GM18502 (cell line): ENCODE results near the gene KEL.

Experiments used
- ATAC-seq: cut with Tn5 transposase; IDR thresholded peaks from one replicate; pipeline ENCODE4 v1.9.1; 2021; ENCODE audit warnings: mild to moderate bottlenecking; ENCODE audit not compliant: unreplicated experiment, poor library complexity

KEL gene

DNA sequence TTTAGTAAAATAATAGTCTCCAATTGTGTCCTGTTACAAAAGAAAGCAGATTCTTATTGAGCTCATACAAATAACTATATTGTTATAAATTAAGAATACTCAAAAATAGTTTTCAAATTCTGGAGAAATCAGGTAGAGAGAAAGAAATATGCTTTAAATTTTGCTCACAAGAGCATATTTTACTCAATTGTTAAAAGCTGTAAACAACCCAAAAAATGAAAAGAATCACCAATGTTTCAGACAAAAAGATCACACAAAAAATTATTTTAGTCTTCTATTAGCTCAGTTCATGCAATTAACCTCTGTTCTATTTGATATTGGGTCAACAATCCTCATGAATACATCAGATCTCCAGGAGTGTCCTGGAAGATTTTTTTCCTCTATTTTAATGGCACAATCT lies 58.0 kb downstream of the KEL start:
- no peak for ATAC-seq

DNA sequence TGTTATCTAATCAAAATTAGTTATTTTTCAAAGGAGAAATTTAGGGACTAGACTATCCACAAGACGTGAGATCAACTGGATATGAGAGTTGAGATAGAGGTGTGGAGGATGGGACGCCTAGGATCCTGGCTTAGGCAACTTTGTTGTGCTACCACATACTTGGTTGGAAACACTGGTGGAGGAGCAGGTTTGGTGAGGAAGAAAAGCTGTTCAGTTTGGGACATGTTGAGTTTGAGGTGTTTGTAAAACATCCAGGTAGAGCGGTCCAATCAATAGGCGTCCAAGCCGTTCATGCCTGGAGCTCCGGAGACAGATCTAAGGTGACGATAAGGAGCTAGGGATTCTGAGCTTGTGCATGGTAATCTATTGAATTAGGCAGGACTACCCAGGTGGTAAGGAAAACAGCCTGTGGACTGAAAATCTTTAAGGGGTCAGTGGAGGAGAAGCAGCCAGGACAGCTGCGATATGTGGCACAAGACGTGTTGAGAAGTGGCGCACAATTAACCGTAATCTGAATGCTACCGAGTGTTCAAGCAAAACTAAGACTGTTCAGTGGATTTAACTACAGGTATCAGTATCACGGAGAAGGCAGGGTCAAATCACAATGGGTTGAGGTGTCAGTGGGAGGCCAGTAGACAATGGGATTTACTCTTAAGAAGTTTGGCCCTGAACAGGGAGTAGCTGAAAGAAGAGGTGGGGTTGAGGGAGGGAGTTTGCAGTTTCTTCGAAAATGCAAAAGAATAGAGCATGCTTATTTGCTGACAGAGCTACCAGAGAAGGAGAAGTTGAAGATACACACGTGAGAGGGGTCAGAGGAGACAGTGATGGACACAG lies 60.5 kb downstream of the KEL start:
- no peak for ATAC-seq

DNA sequence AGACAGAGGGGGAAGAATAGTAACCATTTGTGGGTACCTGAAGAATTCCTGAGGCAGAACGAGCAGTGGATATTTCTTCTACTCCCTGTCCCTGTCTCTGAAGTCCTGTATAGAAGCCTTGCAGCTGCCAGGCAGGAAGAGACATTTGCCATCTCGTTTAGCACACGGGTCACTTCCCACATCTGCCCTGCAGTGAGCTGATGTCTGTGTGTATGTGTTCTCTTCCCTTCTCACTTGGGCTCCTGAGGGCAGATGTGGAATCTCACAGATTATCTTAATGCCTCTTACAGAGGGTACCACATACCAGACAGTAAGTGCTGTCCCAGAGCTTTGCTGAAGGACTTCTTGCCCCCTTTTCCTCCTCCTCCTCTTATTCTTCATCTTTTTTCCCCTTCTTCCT lies 62.5 kb downstream of the KEL start:
- ATAC-seq = no peak

DNA sequence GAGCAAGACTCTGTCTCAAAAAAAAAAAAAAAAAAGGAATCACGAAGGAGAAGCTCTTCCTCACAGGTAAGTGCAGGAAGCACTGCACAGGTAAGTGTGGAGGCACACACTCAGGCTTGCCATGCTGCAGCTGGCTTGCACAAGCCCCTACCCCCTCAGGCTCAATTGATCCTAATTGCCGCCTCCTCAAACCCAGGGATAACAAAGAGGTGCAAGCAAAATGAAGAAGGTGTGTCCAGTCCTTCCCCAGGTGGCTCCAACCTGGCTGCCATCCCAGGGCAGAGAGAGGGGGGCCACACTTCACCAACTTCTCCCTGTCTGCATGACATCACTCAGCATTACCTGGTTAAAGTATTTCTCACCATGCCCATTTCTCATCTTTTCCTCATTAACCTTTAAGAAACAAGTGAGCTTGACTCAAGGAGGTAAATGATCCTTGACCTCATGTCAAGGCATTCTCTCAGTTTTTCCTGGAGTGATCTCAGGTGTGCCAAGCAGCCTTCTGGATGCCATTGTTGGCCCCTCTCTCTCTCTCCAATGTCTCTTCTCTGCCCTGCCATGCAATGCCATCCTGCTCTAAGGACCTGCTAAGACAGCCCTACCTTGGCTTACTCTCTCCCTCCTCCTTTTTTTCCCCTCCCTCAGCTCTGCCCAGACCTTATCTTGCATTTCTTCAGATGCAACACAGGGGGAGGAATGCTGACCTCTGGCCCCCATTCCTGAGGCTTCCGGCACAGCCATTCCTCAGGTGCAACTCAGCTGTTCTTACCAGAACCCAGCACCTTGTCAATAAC lies 63.6 kb downstream of the KEL start:
- no peak for ATAC-seq

DNA sequence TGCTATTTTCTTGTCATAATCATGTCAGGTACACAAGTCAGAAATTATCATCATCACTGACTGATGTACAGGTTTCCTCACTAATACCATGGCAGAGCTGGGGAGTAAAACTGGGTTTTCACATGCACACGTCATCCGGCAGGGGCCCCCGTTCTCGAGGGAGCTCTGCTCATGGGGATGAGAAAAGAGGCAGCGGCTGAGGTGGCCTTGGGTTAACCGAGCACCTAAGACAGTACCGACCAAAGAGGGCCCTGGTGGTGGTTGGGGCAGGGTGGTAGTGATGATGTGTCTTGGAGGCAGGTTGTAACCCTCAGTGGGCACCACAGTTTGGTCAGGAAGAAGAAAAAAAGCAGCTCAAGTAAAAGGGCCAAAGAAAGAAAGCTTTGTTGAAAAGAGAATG lies 64.5 kb downstream of the KEL start:
- ATAC-seq = no peak

DNA sequence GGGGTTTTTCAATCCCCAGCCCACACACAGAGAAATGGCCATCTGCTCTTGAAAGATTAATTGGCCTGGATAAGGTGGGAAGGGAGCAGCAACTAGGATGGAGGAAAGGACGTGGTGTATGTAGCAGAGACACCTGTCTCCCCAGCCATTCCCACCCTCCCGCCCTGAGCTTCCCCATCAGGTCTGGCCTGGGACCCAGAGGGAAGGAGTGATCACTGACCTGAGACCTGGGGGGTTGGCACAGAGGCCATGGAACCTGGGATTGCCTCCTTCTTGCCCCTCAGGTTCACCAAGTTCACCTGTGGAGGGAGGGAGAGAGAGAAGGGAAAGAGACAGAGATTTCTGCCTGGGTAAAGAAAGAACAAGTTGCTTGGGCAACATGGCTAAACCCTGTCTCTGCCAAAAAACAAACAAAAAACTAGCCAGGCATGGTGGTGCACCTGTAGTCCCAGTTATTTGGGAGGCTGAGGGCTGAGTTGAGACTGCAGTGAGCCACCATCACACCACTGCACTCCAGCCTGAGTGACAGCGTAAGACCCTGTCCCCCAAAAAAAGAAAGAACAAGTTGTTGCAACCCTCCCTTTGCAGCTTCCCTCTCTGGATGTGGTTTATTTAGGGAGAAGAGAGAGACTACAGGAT lies 65.3 kb downstream of the KEL start:
- ATAC-seq = no peak

DNA sequence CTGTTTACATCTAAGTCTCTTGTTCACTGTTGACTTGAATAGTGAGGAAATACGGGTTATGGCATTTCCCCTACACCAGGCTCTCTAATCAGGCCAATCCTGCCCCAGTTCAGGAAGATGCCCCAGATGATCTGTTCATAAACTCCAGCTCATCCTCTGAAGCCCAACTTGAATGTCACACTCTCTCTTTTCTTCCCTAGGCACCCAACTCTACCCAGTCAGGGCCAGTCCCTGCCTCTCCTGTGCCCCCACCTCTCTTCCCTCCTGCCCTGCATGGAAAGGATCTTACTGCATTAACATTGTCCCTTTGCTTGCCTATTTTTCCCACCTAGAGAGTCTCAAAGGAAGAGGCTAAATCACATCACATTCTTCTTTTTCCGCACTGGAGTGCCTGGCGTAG lies 66.0 kb downstream of the KEL start:
- ATAC-seq = no peak

DNA sequence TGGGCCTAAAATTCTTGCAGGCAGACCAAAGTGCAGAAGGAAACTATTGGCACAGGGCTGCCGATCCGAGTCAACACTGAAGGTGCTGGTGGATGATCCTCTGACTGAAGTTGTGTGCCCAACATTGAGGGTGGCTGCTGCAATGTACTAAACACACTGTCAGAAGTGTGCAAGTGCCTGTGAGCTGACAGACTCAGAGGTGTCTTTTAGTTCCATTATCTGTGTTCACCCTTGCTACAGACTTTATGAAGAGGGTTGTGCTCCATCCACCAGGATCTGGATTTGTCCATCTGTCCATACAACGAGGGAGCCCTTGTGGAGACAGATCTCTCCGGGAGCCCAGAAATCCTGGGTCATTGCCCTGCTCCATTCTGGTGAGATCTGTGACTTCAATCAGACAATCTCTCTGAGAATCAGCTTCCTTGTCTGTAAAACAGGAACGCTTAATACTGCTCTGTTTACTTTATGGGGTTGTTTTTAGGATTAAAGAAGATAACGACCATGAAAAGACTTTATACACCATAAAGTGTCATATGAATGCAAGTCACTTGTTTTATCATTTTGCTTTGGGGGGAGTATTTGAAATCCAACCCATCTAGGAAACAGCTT lies 67.1 kb downstream of the KEL start:
- ATAC-seq = no peak

DNA sequence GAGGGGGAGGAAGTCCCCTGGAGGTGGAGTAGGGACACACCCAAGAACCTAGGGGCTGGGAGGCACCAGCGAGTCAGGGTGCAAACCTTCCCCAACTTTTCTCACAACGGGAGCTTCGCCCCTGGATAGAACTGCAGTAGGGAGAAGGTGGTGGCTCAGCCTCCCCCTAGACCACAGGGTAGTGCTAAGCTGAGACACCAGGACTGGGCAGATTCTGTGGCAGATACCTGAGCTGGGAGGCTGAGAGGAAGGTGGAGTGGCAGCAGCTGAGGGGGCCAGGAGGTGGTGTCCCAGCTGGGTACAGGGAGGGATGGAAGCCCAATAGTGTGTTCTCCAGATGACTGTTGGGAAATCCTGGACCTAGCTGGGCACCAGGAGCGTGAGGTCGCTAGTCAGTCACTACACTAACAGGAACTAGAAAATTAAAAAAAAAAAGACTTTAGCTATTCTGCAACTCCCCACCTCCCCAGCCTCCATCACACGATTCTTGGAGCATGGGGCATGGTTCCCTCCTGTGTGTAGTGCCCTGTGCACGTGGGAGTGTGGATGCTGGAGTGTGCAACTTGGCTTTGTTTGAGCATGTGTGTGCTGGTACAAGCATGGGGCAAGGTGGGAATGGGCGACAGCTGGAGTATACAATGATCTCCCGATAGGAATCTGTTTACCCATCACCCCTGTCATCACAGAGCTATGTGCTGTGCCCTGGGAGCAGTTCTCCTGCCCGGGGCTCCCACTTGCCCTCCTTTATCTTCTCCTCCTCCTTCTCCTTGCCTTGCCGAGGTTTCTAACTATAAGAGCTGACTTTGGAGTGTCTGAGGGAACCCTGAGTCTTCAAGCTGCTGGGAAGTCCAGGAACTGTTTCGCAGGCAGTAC lies 67.8 kb downstream of the KEL start:
- no peak for ATAC-seq

DNA sequence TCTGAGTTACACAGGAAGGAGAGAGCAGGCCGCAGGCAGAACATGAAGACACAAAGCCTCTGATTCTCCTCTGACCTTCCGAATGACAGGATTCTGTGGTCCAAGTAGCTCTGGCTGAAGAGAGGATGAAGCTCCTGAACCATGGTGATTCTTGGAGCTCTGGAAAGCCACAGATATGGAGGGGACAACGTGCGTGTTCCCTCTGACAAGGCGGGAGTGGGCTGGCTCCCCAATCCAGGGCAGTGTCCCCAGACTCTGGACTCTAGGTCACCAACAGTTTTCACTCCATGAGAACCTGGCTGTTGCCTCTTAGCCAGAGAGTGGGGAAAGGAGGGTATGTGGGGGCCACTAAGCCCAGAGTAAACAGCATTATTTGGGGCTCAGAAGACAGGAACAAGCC lies 69.2 kb downstream of the KEL start:
- ATAC-seq = no peak

DNA sequence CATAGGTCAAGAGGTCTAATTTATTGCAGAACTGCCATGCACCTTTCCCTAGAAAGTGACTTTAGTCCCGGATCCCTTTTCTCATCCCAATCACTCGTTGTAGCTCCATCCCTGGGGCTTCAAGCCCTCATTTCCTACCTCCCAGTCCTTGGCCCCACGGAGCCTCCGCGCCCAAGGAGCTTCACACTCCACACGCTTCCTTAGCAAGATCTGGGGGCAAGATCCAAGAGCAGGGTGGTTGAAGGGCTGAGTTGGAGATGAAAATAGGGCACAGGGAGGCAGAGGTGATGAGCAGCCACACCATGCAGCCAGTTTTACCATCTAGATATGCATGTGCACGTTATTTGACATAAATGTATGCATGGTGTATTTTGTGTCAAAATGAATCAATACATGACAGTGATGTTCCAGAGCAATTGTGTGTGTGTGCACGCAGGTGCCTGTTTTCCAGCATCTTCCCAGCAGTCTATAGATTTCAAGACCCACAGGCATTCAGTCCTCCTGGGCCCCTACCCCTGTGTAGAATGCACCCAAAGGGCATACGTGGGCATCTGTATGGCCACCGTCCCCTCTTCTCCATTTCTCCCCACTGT lies 70.6 kb downstream of the KEL start:
- no peak for ATAC-seq
